Measurements from ENCODE around the gene PCNX2.

- TF ChIP-seq POLR2A (IDR thresholded peaks at IDR 0.05) (no peak), CTCF (IDR thresholded peaks at IDR 0.05) (no peak)
Measured at GRCh38 chr1:233127157-233127556, 168.4 kb downstream of the PCNX2 start.

All from testis (tissue), 2 donors.